Prostate gland (tissue), 2 donors: ENCODE measurements around the gene INCA1.

Source experiments
- CTCF ChIP-seq, 4 experiments: fragments of 200-600 bp in 2 of 4; fragments of 450-650 bp in 2 of 4; sonication (generic) in 2 of 4; IDR thresholded peaks; 1 replicate in 3 of 4; 2 replicates in 1 of 4; pipeline ENCODE4 v1.5.1; 2016 to 2019; ENCODE audit warnings: antibody characterized with exemption in 4 of 4, mild to moderate bottlenecking in 2 of 4, moderate library complexity in 2 of 4
- POLR2A ChIP-seq: fragments of 450-650 bp; IDR thresholded peaks from one replicate; pipeline ENCODE4 v1.6.1; 2016; ENCODE audit warnings: antibody characterized with exemption, mild to moderate bottlenecking
- POLR2AphosphoS5 ChIP-seq: sonication (generic); formaldehyde crosslinking; IDR thresholded peaks from one replicate; pipeline ENCODE4 v1.6.1; 2017; ENCODE audit warnings: antibody characterized with exemption

- TF ChIP-seq CTCF (IDR thresholded peaks at IDR 0.05) (peak; percentile 70 to 81 (median 76)), POLR2AphosphoS5 (peak; percentile 23), POLR2A (no peak)
Observed at GRCh38 chr17:5031365-5032082, 34.2 kb upstream of the INCA1 start.
